A549 (cell line): ENCODE data around the gene ACP4.

Experiments used
- CEBPB ChIP-seq, 2 experiments: fragments of >200 bp in 1 of 2; sonication (Bioruptor Twin) in 1 of 2; formaldehyde crosslinking in 1 of 2; IDR thresholded peaks; 2 replicates each; pipeline ENCODE4 v1.6.1; 2012 to 2016
- EP300 ChIP-seq, 2 experiments: fragments of >200 bp; sonication (Bioruptor Twin); formaldehyde crosslinking; IDR thresholded peaks; 2 replicates in 1 of 2; 3 replicates in 1 of 2; pipeline ENCODE4 v1.6.1; 2016 to 2017
- JUN ChIP-seq, 2 experiments: fragments of >200 bp; sonication (Bioruptor Twin); formaldehyde crosslinking; IDR thresholded peaks; 2 replicates in 1 of 2; 3 replicates in 1 of 2; pipeline ENCODE4 v1.6.1; 2016 to 2017
- MAFK ChIP-seq: fragments of 450-650 bp; IDR thresholded peaks from 2 replicates; pipeline ENCODE4 v1.6.1; 2014; ENCODE audit not compliant: partially characterized antibody
- POLR2A ChIP-seq: IDR thresholded peaks from 2 replicates; pipeline ENCODE4 v1.6.1; 2012; ENCODE audit warnings: mild to moderate bottlenecking, low read length
- REST ChIP-seq: fragments of 200-600 bp; sonication (generic); IDR thresholded peaks from 2 replicates; pipeline ENCODE4 v1.6.1; 2016; ENCODE audit warnings: antibody characterized with exemption, mild to moderate bottlenecking, moderate library complexity
- SREBF2 ChIP-seq: fragments of 450-650 bp; IDR thresholded peaks from 2 replicates; pipeline ENCODE4 v1.6.1; 2014; ENCODE audit warnings: mild to moderate bottlenecking, moderate library complexity
- TF ChIP-seq, protein P1 (sequence below): fragments of >200 bp; sonication (Bioruptor Twin); formaldehyde crosslinking; IDR thresholded peaks from 3 replicates; pipeline ENCODE4 v1.5.1; 2016

GRCh38 chr19:50827476-50827875, 37.3 kb downstream of the ACP4 start:
- TF ChIP-seq JUN (IDR thresholded peaks at IDR 0.05) (no peak), CEBPB (IDR thresholded peaks at IDR 0.05) (no peak), POLR2A (no peak), EP300 (IDR thresholded peaks at IDR 0.05) (no peak), SREBF2 (no peak), MAFK (no peak), REST (no peak)
- TF ChIP-seq, protein P1, sequence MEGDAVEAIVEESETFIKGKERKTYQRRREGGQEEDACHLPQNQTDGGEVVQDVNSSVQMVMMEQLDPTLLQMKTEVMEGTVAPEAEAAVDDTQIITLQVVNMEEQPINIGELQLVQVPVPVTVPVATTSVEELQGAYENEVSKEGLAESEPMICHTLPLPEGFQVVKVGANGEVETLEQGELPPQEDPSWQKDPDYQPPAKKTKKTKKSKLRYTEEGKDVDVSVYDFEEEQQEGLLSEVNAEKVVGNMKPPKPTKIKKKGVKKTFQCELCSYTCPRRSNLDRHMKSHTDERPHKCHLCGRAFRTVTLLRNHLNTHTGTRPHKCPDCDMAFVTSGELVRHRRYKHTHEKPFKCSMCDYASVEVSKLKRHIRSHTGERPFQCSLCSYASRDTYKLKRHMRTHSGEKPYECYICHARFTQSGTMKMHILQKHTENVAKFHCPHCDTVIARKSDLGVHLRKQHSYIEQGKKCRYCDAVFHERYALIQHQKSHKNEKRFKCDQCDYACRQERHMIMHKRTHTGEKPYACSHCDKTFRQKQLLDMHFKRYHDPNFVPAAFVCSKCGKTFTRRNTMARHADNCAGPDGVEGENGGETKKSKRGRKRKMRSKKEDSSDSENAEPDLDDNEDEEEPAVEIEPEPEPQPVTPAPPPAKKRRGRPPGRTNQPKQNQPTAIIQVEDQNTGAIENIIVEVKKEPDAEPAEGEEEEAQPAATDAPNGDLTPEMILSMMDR: no peak
